DND-41 (cell line): ENCODE results near the gene TUBB2B.

Experiments used
- ATAC-seq: fragments of 200-7000 bp; cut with Tn5 transposase; 3 replicates; pipeline ENCODE4 v1.9.1; 2021; ENCODE audit warnings: low read depth; ENCODE audit not compliant: insufficient read depth
- DNase-seq: peaks from one replicate; pipeline ENCODE4 v3.0.0-alpha.2; 2020
- H2AFZ ChIP-seq: 2 replicates; pipeline ENCODE4 v1.6.0; 2012; ENCODE audit warnings: low read depth, low read length
- H3K27ac ChIP-seq: 2 replicates; pipeline ENCODE4 v1.5.1; 2012; ENCODE audit warnings: low read length, inconsistent platforms
- H3K27me3 ChIP-seq: fragments of 200-600 bp; sonication (generic); 2 replicates; pipeline ENCODE4 v1.6.0; 2012; ENCODE audit warnings: low read length, mild to moderate bottlenecking, inconsistent platforms; ENCODE audit not compliant: insufficient read depth, poor library complexity
- H3K36me3 ChIP-seq: 2 replicates; pipeline ENCODE4 v1.5.1; 2012; ENCODE audit warnings: low read length, inconsistent platforms; ENCODE audit not compliant: insufficient read depth
- H3K4me1 ChIP-seq: 2 replicates; pipeline ENCODE4 v1.5.1; 2012; ENCODE audit warnings: mild to moderate bottlenecking, low read length; ENCODE audit not compliant: insufficient read depth
- H3K4me2 ChIP-seq: 2 replicates; pipeline ENCODE4 v1.6.0; 2012; ENCODE audit warnings: mild to moderate bottlenecking, moderate library complexity, low read length, inconsistent platforms; ENCODE audit not compliant: insufficient read depth
- H3K4me3 ChIP-seq, 2 experiments: fragments of 200-600 bp in 1 of 2; shearing (Covaris generic) in 1 of 2; 2 replicates each; pipeline ENCODE4 v1.5.1; 2012 to 2016; ENCODE audit warnings: inconsistent platforms in 2 of 2, low read length in 2 of 2, mild to moderate bottlenecking in 2 of 2, low read depth in 1 of 2, moderate library complexity in 1 of 2
- H3K79me2 ChIP-seq: 2 replicates; pipeline ENCODE4 v1.6.0; 2012; ENCODE audit warnings: low read length, inconsistent platforms; ENCODE audit not compliant: insufficient read depth
- H3K9ac ChIP-seq: 2 replicates; pipeline ENCODE4 v1.6.0; 2012; ENCODE audit warnings: low read depth, mild to moderate bottlenecking, inconsistent platforms, low read length, moderate library complexity
- H3K9me3 ChIP-seq: 2 replicates; pipeline ENCODE4 v1.5.1; 2012; ENCODE audit warnings: low read length, moderate library complexity, mild to moderate bottlenecking, inconsistent platforms; ENCODE audit not compliant: insufficient read depth, severe bottlenecking
- H4K20me1 ChIP-seq: 2 replicates; pipeline ENCODE4 v1.6.0; 2012; ENCODE audit warnings: low read length; ENCODE audit not compliant: insufficient read depth
- EZH2 ChIP-seq: IDR thresholded peaks from 3 replicates; pipeline ENCODE4 v1.6.1; 2012; ENCODE audit warnings: borderline replicate concordance, low read depth, mild to moderate bottlenecking, moderate library complexity, low read length, inconsistent platforms; ENCODE audit not compliant: severe bottlenecking
- TF ChIP-seq, protein P1 (sequence below): IDR thresholded peaks from 2 replicates; pipeline ENCODE4 v1.5.1; 2012; ENCODE audit warnings: borderline replicate concordance, low read length, moderate library complexity, mild to moderate bottlenecking; ENCODE audit not compliant: poor library complexity, severe bottlenecking; ENCODE audit errors: extremely low read depth

TUBB2B gene

GRCh38 chr6:3260296-3260695 lies 32.8 kb upstream of the TUBB2B start:
- DNase-seq (no peak), ATAC-seq (no peak)
- Histone ChIP-seq H2AFZ (no peak overlapping the region), H3K4me1 (peaks cover 50% of the 10 kb centered on the region), H3K27me3 (no peaks in the 10 kb centered on the region), H3K9me3 (no peaks in the 10 kb centered on the region), H3K9ac (peak overlapping the region; percentile 48), H4K20me1 (peaks cover 56% of the 10 kb centered on the region), H3K79me2 (peaks cover 66% of the 10 kb centered on the region), H3K36me3 (peaks cover 50% of the 10 kb centered on the region), H3K4me2 (peak overlapping the region; percentile 97), H3K27ac (peak overlapping the region; percentile 45; the same call in 1 of the 2 replicates), H3K4me3 (peak overlapping the region; percentile 11 to 100; a peak in 3 of 4 replicates)
- TF ChIP-seq, protein P1, sequence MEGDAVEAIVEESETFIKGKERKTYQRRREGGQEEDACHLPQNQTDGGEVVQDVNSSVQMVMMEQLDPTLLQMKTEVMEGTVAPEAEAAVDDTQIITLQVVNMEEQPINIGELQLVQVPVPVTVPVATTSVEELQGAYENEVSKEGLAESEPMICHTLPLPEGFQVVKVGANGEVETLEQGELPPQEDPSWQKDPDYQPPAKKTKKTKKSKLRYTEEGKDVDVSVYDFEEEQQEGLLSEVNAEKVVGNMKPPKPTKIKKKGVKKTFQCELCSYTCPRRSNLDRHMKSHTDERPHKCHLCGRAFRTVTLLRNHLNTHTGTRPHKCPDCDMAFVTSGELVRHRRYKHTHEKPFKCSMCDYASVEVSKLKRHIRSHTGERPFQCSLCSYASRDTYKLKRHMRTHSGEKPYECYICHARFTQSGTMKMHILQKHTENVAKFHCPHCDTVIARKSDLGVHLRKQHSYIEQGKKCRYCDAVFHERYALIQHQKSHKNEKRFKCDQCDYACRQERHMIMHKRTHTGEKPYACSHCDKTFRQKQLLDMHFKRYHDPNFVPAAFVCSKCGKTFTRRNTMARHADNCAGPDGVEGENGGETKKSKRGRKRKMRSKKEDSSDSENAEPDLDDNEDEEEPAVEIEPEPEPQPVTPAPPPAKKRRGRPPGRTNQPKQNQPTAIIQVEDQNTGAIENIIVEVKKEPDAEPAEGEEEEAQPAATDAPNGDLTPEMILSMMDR, result no peak
- TF ChIP-seq EZH2, result no peak

- Histone ChIP-seq H3K9ac (peak overlapping the region; percentile 95), H3K4me2 (peak overlapping the region; percentile 97), H4K20me1 (peaks cover 49% of the 10 kb centered on the region), H3K4me1 (peaks cover 50% of the 10 kb centered on the region), H3K4me3 (peak overlapping the region; percentile 99 to 100), H3K9me3 (no peaks in the 10 kb centered on the region), H3K79me2 (peaks cover 58% of the 10 kb centered on the region), H3K27me3 (no peaks in the 10 kb centered on the region), H3K36me3 (peaks cover 42% of the 10 kb centered on the region), H3K27ac (peak overlapping the region; percentile 87), H2AFZ (peak overlapping the region; percentile 96)
- TF ChIP-seq, protein P1, result peak; percentile 22
- no peak for TF ChIP-seq EZH2
- ATAC-seq, result peak; percentile 68
- peak; percentile 56 for DNase-seq
Measured at GRCh38 chr6:3259491-3259958, 32.1 kb upstream of the TUBB2B start.

DNA sequence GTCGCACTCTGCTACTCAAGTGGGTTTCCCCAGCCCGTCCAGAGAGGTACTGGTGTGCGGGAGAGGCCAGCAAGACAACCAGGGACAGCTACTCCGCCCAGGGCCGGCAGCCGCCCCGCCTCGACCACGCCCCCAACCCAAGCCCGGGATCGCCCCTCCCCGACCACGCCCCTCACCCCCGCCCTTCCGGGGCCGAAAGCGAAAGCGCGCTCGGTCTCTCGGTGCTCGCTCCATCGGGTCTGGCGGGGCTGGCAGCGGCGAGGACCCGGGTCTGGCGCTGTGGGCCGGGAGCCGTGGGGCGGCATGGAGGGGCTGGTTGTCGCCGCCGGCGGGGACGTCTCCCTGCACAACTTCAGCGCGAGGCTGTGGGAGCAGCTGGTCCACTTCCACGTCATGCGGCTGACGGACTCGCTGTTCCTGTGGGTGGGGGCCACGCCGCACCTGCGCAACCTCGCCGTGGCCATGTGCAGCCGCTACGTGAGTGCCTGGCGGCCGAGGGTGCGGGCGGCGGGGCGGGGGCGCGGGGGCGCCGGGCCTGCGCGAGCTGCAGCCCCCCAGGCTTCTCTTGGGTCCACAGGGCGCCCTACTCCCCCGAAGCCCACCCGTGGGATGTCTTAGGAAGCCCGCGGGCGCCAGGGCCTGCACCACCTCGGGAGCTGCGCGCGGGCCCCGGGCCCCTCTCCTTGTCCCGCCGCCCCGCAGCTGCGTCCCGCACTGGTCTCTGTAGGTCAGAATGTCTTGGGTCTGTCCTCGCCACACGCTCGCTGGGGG lies 31.5 kb upstream of the TUBB2B start, which contains the start of gene PSMG4:
PSMG4 (plus strand) TSS at position 228 of the 771 bp plus-strand sequence; CDS start at position 304, 76 bp downstream.
- Histone ChIP-seq H3K9me3 (no peaks in the 10 kb centered on the region), H3K4me1 (peaks cover 48% of the 10 kb centered on the region), H3K79me2 (peaks cover 52% of the 10 kb centered on the region), H3K27me3 (no peaks in the 10 kb centered on the region), H3K4me3 (peak within 1 kb of the TSS; percentile 99 to 100), H2AFZ (peak within 1 kb of the TSS; percentile 96), H4K20me1 (peaks cover 43% of the 10 kb centered on the region), H3K36me3 (peaks cover 36% of the 10 kb centered on the region), H3K27ac (peak within 1 kb of the TSS; percentile 87), H3K4me2 (peak within 1 kb of the TSS; percentile 97), H3K9ac (peak within 1 kb of the TSS; percentile 95)
- TF ChIP-seq EZH2, result no peak
- TF ChIP-seq, protein P1, result no peak
- ATAC-seq, result peak; percentile 79
- DNase-seq, result peak; percentile 91
